ENCODE data around the gene MSLN.

The MSLN gene

DNA sequence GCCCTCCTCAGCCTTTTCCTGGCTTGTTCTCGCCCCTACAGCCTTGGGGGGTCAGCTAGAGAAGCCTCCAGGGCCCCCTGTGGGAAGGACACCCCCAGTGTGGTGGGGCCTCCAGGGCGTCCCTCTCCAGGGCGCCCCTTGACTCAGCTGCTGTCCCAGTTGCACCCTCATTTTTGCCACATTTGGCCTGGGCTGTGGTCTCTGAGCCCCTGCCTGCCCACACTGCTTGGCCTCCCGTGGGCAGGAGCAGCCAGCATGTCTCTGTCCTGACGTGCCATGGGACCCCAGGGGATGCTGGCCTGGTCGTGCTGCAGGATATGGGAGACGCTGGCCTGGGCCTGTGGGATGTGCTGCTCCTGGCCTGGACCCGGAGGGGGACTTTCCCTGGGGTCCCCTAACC is 32.9 kb downstream of the MSLN start:
- no peak for DNase-seq (ENCODE audit: low read depth)

GRCh38 chr16:794091-794822 is 33.7 kb downstream of the MSLN start:
- no peak for DNase-seq (ENCODE audit: low read depth)

GRCh38 chr16:794853-795466 is 34.4 kb downstream of the MSLN start:
- DNase-seq (ENCODE audit: low read depth) = no peak

DNA sequence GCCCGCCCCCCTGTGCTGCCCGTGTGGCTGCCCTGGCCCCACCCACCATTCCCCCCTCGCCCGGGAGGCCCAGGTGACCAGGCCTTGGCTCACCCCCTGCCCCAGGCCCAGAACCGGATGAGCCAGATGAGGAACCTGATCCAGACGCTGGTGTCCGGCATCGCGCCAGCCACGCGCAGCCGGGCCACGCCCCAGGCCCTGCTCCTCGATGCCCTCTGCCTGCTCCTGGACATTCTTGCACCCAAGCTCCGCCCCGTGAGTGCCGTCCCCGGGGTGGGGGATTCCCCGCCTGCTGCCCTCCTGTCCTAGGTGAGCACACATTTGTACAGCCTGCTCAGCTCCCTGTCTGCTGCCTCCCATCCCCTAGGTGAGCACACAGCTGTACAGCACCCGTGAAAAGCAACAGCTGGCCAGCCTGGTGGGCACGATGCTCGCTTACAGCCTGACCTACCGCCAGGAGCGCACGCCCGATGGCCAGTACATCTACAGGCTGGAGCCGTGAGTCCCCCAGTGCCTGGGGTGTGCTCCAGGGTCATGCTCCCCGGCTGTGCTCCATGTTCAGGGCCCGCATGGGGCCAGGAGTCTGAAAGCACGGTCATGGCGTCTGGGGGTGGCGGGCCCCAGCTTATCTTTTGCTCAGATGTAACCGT is 35.2 kb downstream of the MSLN start:
- no peak for DNase-seq (ENCODE audit: low read depth)

GRCh38 chr16:796296-797119 is 36.0 kb downstream of the MSLN start:
- DNase-seq (ENCODE audit: low read depth) = no peak

DNA sequence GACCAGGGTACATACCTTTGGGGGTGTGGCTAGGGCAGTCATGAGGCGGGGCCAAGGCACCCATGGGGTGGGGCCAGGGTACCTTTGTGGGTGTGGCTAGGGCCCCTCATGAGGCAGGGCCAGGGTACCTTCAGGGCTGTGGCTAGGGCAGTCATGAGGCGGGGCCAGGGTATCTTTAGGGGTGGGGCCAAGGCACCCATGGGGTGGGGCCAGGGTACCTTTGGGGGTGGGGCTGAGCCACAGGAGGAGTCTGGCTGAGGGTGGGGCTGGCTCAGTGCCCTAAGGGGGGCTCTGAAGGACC is 36.5 kb downstream of the MSLN start:
- no peak for DNase-seq (ENCODE audit: low read depth)

DNA sequence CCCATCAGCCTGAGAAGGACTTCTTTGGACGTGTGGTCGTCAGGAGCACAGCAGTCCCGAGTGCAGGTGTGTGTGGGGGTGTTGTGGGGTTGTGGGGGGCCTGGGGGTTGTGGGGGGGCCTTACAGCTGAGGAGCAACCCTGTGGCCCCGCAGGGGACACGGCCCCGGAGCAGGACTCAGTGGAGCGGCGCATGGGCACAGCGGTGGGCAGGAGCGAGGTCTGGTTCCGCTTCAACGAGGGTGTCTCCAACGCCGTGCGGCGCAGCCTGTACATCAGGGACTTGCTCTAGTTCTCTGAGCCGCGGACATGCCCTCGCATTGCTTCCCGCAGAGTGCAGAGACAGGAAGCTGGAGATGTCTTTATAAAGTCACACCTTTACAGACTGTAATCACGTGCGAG is 37.2 kb downstream of the MSLN start:
- DNase-seq (ENCODE audit: low read depth) = no peak

DNA sequence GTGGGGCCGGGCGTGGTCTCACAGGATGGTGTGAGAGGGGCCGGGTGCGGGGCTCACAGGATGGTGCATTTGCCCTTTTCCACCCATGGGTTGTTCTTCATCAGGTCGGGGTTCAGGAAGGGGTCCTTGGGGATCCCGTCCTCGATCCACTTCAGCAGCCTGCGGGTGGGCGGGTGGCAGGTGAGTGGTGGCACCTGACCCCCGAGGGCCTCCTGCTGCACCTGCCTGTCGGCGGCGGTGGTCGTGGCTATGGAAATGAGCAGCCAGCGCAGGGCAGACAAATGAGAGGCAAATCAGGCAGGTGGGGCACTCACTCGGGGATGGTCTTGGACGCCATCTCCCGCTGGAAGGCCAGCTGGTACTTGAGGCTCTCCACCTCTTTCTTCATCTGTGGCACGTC is 38.1 kb downstream of the MSLN start:
- no peak for DNase-seq (ENCODE audit: low read depth)

- DNase-seq (ENCODE audit: low read depth) = no peak
Measured at GRCh38 chr16:799111-799947, 38.8 kb downstream of the MSLN start.

DNA sequence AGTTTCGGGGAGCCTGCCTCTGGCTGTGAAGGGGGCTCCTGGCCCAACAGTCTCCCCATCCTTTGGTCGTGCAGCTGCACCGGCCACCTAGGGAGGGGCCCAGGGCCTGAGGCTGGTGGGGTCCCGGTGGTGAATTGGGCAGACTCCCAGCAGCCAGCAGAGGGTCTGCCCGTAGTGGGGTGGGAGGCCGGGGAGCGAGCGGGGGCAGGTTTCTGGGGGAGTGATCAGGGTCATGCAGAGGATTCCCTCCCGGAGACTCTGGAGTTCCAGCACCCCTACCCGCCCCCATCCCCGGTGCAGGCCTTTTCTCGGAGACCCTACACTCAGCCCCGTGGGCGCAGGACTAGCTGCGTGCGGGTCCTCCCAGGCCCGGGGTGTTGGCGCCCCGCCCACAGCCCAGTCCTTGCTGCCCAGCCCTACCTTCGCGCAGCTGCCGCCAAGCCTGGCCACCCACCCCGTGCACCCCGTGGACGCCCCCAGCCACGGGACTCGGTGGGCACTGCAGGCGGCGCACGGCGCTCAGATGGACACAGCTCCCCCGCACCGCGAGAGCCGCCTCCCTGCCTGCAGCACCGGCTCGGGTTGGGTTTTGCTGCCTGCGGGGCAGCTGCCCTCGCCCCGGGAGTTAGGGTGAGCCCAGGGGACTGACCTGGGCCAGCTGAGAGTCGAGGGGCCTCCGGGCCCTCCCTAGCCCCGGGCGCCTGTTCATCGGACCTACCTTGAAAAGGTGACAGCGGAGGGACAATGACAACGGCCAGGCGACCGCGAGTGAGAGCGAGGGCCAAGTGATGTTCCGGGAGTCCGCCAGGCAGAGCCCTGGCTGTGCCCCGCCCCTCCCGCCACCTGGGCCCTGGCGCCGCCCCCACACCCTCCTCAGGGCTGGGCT is 39.7 kb downstream of the MSLN start, which contains the start of gene GNG13:
Gene GNG13, minus strand, starts transcription at position 787 of the 886 bp plus-strand sequence. CDS start 1,657 bp downstream, outside the sequence.
- DNase-seq (ENCODE audit: low read depth) = no peak

DNA sequence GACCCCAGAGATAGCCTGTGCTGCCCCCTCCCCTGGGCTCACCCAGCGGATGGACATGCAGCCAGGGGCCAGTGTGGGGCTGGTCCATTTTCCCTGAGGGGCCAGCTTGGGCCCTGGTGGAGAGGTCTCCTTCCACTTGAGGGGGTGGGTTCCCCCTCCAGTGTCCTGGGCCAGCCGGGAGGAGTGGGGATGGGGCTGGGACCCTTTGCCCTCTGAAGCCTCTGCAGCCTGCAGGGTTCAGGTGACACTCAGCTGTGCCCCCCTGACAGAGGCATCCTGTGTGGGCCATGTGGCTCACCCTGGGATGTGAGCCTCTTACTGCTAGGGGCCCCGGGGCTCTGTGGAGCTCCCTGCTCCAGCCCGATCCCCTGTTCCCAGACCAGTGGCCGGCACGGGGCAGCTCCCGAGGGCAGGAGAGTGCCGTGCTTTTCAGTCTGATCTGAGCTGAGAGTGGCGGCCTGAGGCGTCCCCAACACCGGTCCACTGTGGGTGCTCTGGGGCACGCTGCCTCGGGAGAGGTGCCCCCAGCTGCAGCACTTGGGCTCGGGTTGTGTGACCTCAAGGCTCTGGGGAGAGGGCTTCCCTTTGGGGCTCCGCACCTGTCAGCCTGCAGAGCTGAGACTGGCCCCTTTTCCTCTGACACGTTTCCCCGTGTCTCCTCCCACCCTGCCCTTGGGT is 40.4 kb downstream of the MSLN start:
- DNase-seq (ENCODE audit: low read depth) = no peak

GRCh38 chr16:801584-802363 is 41.2 kb downstream of the MSLN start:
- no peak for DNase-seq (ENCODE audit: low read depth)

DNA sequence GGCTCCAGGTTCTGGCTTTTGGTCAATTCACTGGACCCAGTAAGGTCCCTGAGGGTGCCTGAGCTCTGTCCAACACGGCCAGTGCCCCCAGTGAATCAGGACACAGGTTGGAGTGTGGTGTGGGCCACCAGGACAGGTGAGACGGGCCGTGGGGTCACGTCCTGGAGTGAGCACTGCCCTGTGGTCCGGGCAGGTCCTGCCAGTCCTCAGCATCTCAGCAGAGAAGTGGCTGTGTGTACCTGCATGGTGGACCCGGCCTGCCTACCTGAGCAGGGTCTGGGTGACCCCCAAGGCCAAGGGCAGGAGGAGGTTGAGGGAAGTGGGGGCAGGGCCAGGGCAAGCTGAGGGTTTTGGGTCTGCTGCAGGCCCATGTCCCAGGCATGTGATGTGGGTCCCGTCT is 41.9 kb downstream of the MSLN start:
- DNase-seq (ENCODE audit: low read depth) = no peak

DNA sequence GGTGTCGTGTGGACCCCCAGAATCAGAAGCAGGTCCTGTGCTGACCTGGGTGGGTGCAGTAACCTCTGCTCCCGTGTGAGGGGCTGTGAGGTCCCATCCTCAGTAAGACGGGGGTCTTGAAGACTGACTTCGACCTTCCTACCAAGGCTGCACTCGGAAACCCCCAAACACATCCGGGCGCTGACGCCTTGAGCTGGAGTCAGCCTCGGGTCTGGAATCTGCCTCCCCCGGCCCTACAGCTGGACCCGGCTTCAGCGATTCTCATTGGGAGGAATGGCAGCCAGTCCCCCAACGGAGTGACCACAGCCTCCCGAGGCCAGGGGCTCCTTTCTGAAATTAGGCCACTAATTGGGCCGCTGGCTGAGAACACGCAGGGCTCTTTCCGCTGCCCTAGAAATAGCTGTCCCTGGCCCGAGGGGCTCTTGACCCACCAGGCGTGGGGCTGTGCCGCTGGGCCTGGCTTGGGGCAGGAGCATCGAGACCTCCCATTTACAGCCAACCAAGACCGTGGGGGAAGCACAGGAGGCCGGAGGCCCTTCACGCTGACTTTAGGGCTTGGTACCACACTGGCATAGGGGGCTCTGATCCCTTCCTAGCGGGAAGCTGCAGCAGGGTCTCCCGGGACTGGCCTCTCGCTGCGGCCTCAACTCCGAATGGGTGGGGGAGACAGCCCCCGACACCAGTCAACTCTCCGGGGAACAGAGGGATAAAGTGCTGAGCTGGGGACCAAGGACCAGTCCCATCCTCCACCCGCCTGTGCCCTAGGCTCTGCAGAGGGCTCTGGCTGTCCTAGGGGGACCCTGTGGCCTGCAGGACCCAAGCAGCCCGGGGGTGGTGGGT is 42.6 kb downstream of the MSLN start:
- no peak for DNase-seq (ENCODE audit: low read depth)

DNA sequence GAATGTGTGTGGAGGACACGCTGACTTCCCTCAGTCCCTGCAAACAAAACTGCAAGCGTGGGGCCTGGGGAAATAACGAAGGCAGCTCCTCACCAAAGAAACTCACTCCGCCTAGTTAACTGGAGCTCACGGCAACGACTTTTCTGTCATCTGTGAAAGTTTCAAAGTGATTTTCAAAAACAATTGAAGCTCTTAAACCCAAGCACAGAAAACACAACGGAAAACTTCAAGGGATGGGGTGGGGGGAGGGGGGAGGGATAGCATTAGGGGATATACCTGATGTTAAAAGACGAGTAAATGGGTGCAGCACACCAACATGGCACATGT is 43.2 kb downstream of the MSLN start:
- no peak for DNase-seq (ENCODE audit: low read depth)

GRCh38 chr16:804193-805048 is 43.9 kb downstream of the MSLN start:
- no peak for DNase-seq (ENCODE audit: low read depth)

DNA sequence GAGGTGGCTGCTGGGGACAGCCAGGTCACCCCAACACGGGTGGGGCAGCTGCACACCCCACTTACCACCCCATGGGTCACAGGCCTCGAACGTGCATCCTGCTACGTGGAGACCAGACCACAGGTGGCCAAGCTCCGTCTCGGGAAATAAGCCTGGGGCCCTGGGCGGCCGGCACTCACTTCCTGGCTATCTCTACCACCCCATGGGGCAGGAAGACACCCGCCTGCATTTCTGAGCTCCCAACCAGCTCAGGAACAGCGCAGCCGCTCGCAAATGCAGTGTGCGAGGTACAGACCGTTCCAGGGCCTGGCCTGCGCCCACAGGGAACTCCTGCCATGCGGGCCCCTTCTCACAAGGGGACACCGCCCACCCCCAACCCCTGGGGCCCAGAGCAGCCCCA is 44.9 kb downstream of the MSLN start:
- DNase-seq (ENCODE audit: low read depth) = no peak

Data from activated T-cell treated with anti-CD3 and anti-CD28 coated beads for 1 hour (primary cell).